GM21576 (cell line): ENCODE data around the gene EGF.
A peak's percentile ranks its signal among the peaks of the same experiment; 100 is the strongest.

Source experiments
- ATAC-seq: cut with Tn5 transposase; IDR thresholded peaks from one replicate; pipeline ENCODE4 v1.9.1; 2021; ENCODE audit warnings: mild to moderate bottlenecking, moderate library complexity; ENCODE audit not compliant: unreplicated experiment

EGF gene

GRCh38 chr4:109989618-109990017 lies 76.9 kb downstream of the EGF start:
- no peak for ATAC-seq

- ATAC-seq = peak; percentile 84
Observed at GRCh38 chr4:109990261-109991257, 77.9 kb downstream of the EGF start.

- ATAC-seq = no peak
Observed at GRCh38 chr4:109993116-109993515, 80.4 kb downstream of the EGF start.

- ATAC-seq = peak; percentile 66
Observed at GRCh38 chr4:109994415-109994827, 81.7 kb downstream of the EGF start.

GRCh38 chr4:109996526-109996925 lies 83.8 kb downstream of the EGF start:
- no peak for ATAC-seq

GRCh38 chr4:109998867-109999584 lies 86.3 kb downstream of the EGF start:
- ATAC-seq = no peak

- no peak for ATAC-seq
Observed at GRCh38 chr4:109999585-109999912, 86.9 kb downstream of the EGF start.

GRCh38 chr4:110002326-110002725 lies 89.6 kb downstream of the EGF start:
- no peak for ATAC-seq

GRCh38 chr4:110003401-110004187 lies 90.9 kb downstream of the EGF start:
- no peak for ATAC-seq

- ATAC-seq = no peak
Observed at GRCh38 chr4:110004556-110004955, 91.9 kb downstream of the EGF start.

- peak; percentile 58 for ATAC-seq
Observed at GRCh38 chr4:110005461-110006056, 92.9 kb downstream of the EGF start.

GRCh38 chr4:110007217-110007616 lies 94.5 kb downstream of the EGF start:
- ATAC-seq = no peak

- ATAC-seq = no peak
Observed at GRCh38 chr4:110008540-110008939, 95.9 kb downstream of the EGF start.

- ATAC-seq = no peak
Observed at GRCh38 chr4:110009550-110009949, 96.9 kb downstream of the EGF start.

- ATAC-seq = no peak
Observed at GRCh38 chr4:110010797-110011196, 98.1 kb downstream of the EGF start.

GRCh38 chr4:110012917-110013316 lies 100.2 kb downstream of the EGF start:
- ATAC-seq = no peak

- no peak for ATAC-seq
Observed at GRCh38 chr4:110014233-110014632, 101.5 kb downstream of the EGF start.

- no peak for ATAC-seq
Observed at GRCh38 chr4:110019153-110019552, 106.5 kb downstream of the EGF start.

GRCh38 chr4:110020139-110020538 lies 107.5 kb downstream of the EGF start:
- ATAC-seq = no peak

GRCh38 chr4:110020646-110021443 lies 108.2 kb downstream of the EGF start:
- ATAC-seq = no peak
